ENCODE results near the gene RAB4A. TPM values are rescaled to one million over a fixed set of nuclear protein-coding genes. Genes with fewer than 3 reads are reported as not detected.

The RAB4A gene
- total and polyA plus RNA-seq, 2 of the 8 experiments (the other 6 are each of a cell fraction or from before 2014, with no cell fraction given): 13.3 to 68.8 TPM

DNA sequence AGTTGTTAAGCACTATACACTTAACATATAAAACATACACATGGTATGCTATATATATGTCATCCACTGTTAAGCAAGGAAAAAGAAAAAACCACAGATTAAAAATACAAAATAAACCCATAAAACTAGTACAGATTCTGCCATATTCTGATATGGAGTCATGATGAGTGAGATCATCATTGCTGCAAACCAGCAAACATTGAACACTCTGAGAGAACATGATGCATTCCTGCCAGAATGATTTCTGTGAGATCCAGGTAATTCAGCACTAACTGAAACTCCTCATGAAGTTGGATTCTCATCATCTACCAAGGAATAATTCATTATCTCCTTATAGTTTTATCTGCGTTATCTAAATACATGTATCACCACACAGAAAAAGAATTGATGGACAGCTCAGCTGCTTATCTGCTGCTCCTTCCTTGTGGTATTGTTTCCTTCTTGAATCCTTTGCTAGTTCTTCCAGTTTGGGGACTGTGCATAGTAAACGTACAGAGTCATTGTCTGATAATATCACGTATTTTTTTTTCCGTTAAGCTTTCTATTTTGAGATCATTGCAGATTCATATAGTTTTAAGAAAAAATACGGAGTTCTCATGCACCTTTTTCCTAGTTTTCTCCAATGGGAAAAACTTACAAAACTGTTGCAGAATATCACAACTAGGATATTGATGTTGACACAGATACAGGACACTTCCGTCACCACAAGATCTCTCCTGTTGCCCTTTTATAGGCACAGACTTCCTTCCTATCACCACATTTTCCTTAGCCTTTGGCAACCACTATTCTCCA lies 9.3 kb downstream of the RAB4A start (continued):
- TF ChIP-seq, protein P1, sequence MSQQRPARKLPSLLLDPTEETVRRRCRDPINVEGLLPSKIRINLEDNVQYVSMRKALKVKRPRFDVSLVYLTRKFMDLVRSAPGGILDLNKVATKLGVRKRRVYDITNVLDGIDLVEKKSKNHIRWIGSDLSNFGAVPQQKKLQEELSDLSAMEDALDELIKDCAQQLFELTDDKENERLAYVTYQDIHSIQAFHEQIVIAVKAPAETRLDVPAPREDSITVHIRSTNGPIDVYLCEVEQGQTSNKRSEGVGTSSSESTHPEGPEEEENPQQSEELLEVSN (IDR thresholded peaks at IDR 0.05): no peak
- TF ChIP-seq POLR2AphosphoS5 (IDR thresholded peaks at IDR 0.05; ENCODE audit: low read depth, low read length) (no peak), SAP30 (IDR thresholded peaks at IDR 0.05; ENCODE audit: insufficient read depth, insufficient replicate concordance, low read length) (no peak), JUN (IDR thresholded peaks at IDR 0.05; ENCODE audit: low read depth, low read length) (no peak), SRF (IDR thresholded peaks at IDR 0.05; ENCODE audit: low read depth, low read length) (no peak), YY1 (IDR thresholded peaks at IDR 0.05; ENCODE audit: low read depth, low read length) (no peak), NRF1 (IDR thresholded peaks at IDR 0.05; ENCODE audit: low read depth, low read length) (no peak), FOSL1 (IDR thresholded peaks at IDR 0.05; ENCODE audit: insufficient read depth, low read depth, low read length) (no peak)
- TF ChIP-seq, protein P2, sequence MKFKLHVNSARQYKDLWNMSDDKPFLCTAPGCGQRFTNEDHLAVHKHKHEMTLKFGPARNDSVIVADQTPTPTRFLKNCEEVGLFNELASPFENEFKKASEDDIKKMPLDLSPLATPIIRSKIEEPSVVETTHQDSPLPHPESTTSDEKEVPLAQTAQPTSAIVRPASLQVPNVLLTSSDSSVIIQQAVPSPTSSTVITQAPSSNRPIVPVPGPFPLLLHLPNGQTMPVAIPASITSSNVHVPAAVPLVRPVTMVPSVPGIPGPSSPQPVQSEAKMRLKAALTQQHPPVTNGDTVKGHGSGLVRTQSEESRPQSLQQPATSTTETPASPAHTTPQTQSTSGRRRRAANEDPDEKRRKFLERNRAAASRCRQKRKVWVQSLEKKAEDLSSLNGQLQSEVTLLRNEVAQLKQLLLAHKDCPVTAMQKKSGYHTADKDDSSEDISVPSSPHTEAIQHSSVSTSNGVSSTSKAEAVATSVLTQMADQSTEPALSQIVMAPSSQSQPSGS (IDR thresholded peaks at IDR 0.05; ENCODE audit: low read length): no peak
- TF ChIP-seq, protein P3, sequence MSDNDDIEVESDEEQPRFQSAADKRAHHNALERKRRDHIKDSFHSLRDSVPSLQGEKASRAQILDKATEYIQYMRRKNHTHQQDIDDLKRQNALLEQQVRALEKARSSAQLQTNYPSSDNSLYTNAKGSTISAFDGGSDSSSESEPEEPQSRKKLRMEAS (IDR thresholded peaks at IDR 0.05): no peak
